ENCODE data around the gene SMIM26. TPM values are rescaled to one million over a fixed set of nuclear protein-coding genes. Genes with fewer than 3 reads are reported as not detected.
"Not testable (repeated sequence)": the region's sequence is repeated elsewhere in the genome, so short reads cannot be mapped to it uniquely, and the experiment has no call there.

Gene SMIM26
- 135 TPM for polyA plus RNA-seq (2012; ENCODE audit: low read depth, missing spikeins)

- DNase-seq (ENCODE audit: insufficient read length, low spot score) (peak; percentile 83), FAIRE-seq (peak; percentile 94)
Measured at GRCh38 chr20:18566892-18567738, at the start of gene SMIM26. Gene SMIM26, plus strand, starts transcription at chr20:18567432. Its CDS starts 47 bp downstream, at chr20:18567479.

GRCh38 chr20:18522066-18522465, 45.2 kb upstream of the SMIM26 start:
- DNase-seq (ENCODE audit: insufficient read length, low spot score); FAIRE-seq: not testable (repeated sequence)

More at GRCh38 chr20:18566892-18567738, at the start of gene SMIM26:
- TF ChIP-seq TAF1 (IDR thresholded peaks at IDR 0.05; ENCODE audit: low read depth, low read length): peak; percentile 85
- TF ChIP-seq POLR2A (IDR thresholded peaks at IDR 0.05; ENCODE audit: low read depth, low read length): peak; percentile 91
- no peak for TF ChIP-seq PAX5 (IDR thresholded peaks at IDR 0.05; ENCODE audit: insufficient read depth, low read length, severe bottlenecking)
- TF ChIP-seq POU2F2 (IDR thresholded peaks at IDR 0.05; ENCODE audit: low read depth, low read length): peak; percentile 79
- TF ChIP-seq POLR2AphosphoS5 (IDR thresholded peaks at IDR 0.05; ENCODE audit: low read depth, low read length): peak; percentile 91
- TF ChIP-seq SPI1 (IDR thresholded peaks at IDR 0.05; ENCODE audit: low read depth, low read length): no peak

GRCh38 chr20:18523066-18523465, 44.2 kb upstream of the SMIM26 start:
- FAIRE-seq: no peak
- TF ChIP-seq POLR2A (IDR thresholded peaks at IDR 0.05; ENCODE audit: low read depth, low read length) (no peak), PAX5 (IDR thresholded peaks at IDR 0.05; ENCODE audit: insufficient read depth, low read length, severe bottlenecking) (no peak), SPI1 (IDR thresholded peaks at IDR 0.05; ENCODE audit: low read depth, low read length) (no peak), TAF1 (IDR thresholded peaks at IDR 0.05; ENCODE audit: low read depth, low read length) (no peak), POLR2AphosphoS5 (IDR thresholded peaks at IDR 0.05; ENCODE audit: low read depth, low read length) (no peak), POU2F2 (IDR thresholded peaks at IDR 0.05; ENCODE audit: low read depth, low read length) (no peak)
- DNase-seq (ENCODE audit: insufficient read length, low spot score): no peak

GRCh38 chr20:18524646-18525045, 42.6 kb upstream of the SMIM26 start:
- no peak for TF ChIP-seq PAX5 (IDR thresholded peaks at IDR 0.05; ENCODE audit: insufficient read depth, low read length, severe bottlenecking)
- no peak for TF ChIP-seq SPI1 (IDR thresholded peaks at IDR 0.05; ENCODE audit: low read depth, low read length)
- no peak for TF ChIP-seq POU2F2 (IDR thresholded peaks at IDR 0.05; ENCODE audit: low read depth, low read length)
- no peak for TF ChIP-seq TAF1 (IDR thresholded peaks at IDR 0.05; ENCODE audit: low read depth, low read length)
- DNase-seq (ENCODE audit: insufficient read length, low spot score) (no peak), FAIRE-seq (no peak)

GRCh38 chr20:18526761-18527160, 40.5 kb upstream of the SMIM26 start:
- not testable (repeated sequence) for DNase-seq (ENCODE audit: insufficient read length, low spot score); FAIRE-seq

- no peak for TF ChIP-seq TAF1 (IDR thresholded peaks at IDR 0.05; ENCODE audit: low read depth, low read length)
- TF ChIP-seq POU2F2 (IDR thresholded peaks at IDR 0.05; ENCODE audit: low read depth, low read length): no peak
- no peak for TF ChIP-seq POLR2AphosphoS5 (IDR thresholded peaks at IDR 0.05; ENCODE audit: low read depth, low read length)
- TF ChIP-seq PAX5 (IDR thresholded peaks at IDR 0.05; ENCODE audit: insufficient read depth, low read length, severe bottlenecking): no peak
- TF ChIP-seq POLR2A (IDR thresholded peaks at IDR 0.05; ENCODE audit: low read depth, low read length): no peak
- no peak for TF ChIP-seq SPI1 (IDR thresholded peaks at IDR 0.05; ENCODE audit: low read depth, low read length)
- FAIRE-seq (no peak), DNase-seq (ENCODE audit: insufficient read length, low spot score) (no peak)
Measured at GRCh38 chr20:18527339-18527738, 39.9 kb upstream of the SMIM26 start.

- DNase-seq (ENCODE audit: insufficient read length, low spot score) (no peak), FAIRE-seq (no peak)
- no peak for TF ChIP-seq POLR2AphosphoS5 (IDR thresholded peaks at IDR 0.05; ENCODE audit: low read depth, low read length)
- no peak for TF ChIP-seq SPI1 (IDR thresholded peaks at IDR 0.05; ENCODE audit: low read depth, low read length)
- TF ChIP-seq TAF1 (IDR thresholded peaks at IDR 0.05; ENCODE audit: low read depth, low read length): no peak
- no peak for TF ChIP-seq PAX5 (IDR thresholded peaks at IDR 0.05; ENCODE audit: insufficient read depth, low read length, severe bottlenecking)
- TF ChIP-seq POLR2A (IDR thresholded peaks at IDR 0.05; ENCODE audit: low read depth, low read length): no peak
- no peak for TF ChIP-seq POU2F2 (IDR thresholded peaks at IDR 0.05; ENCODE audit: low read depth, low read length)
Measured at GRCh38 chr20:18527836-18528235, 39.4 kb upstream of the SMIM26 start.

- no peak for DNase-seq (ENCODE audit: insufficient read length, low spot score)
- TF ChIP-seq PAX5 (IDR thresholded peaks at IDR 0.05; ENCODE audit: insufficient read depth, low read length, severe bottlenecking) (no peak), TAF1 (IDR thresholded peaks at IDR 0.05; ENCODE audit: low read depth, low read length) (no peak), POLR2AphosphoS5 (IDR thresholded peaks at IDR 0.05; ENCODE audit: low read depth, low read length) (no peak), POU2F2 (IDR thresholded peaks at IDR 0.05; ENCODE audit: low read depth, low read length) (no peak), POLR2A (IDR thresholded peaks at IDR 0.05; ENCODE audit: low read depth, low read length) (no peak), SPI1 (IDR thresholded peaks at IDR 0.05; ENCODE audit: low read depth, low read length) (no peak)
- no peak for FAIRE-seq
Measured at GRCh38 chr20:18529041-18529440, 38.2 kb upstream of the SMIM26 start.

- no peak for FAIRE-seq
- DNase-seq (ENCODE audit: insufficient read length, low spot score): no peak
- no peak for TF ChIP-seq PAX5 (IDR thresholded peaks at IDR 0.05; ENCODE audit: insufficient read depth, low read length, severe bottlenecking)
- TF ChIP-seq POLR2A (IDR thresholded peaks at IDR 0.05; ENCODE audit: low read depth, low read length): no peak
- no peak for TF ChIP-seq TAF1 (IDR thresholded peaks at IDR 0.05; ENCODE audit: low read depth, low read length)
- no peak for TF ChIP-seq POLR2AphosphoS5 (IDR thresholded peaks at IDR 0.05; ENCODE audit: low read depth, low read length)
- no peak for TF ChIP-seq POU2F2 (IDR thresholded peaks at IDR 0.05; ENCODE audit: low read depth, low read length)
- TF ChIP-seq SPI1 (IDR thresholded peaks at IDR 0.05; ENCODE audit: low read depth, low read length): no peak
Measured at GRCh38 chr20:18532626-18533025, 34.6 kb upstream of the SMIM26 start.

GRCh38 chr20:18533491-18533890, 33.7 kb upstream of the SMIM26 start:
- TF ChIP-seq PAX5 (IDR thresholded peaks at IDR 0.05; ENCODE audit: insufficient read depth, low read length, severe bottlenecking): no peak
- no peak for TF ChIP-seq POLR2AphosphoS5 (IDR thresholded peaks at IDR 0.05; ENCODE audit: low read depth, low read length)
- TF ChIP-seq POU2F2 (IDR thresholded peaks at IDR 0.05; ENCODE audit: low read depth, low read length): no peak
- no peak for TF ChIP-seq TAF1 (IDR thresholded peaks at IDR 0.05; ENCODE audit: low read depth, low read length)
- TF ChIP-seq SPI1 (IDR thresholded peaks at IDR 0.05; ENCODE audit: low read depth, low read length): no peak
- no peak for TF ChIP-seq POLR2A (IDR thresholded peaks at IDR 0.05; ENCODE audit: low read depth, low read length)
- FAIRE-seq (peak; percentile 20), DNase-seq (ENCODE audit: insufficient read length, low spot score) (no peak)

Data from GM12891 (cell line).